AG04449 (cell line): ENCODE measurements around the gene PTPN4.
A peak's percentile ranks its signal among the peaks of the same experiment; 100 is the strongest.

ENCODE experiments used
- CTCF ChIA-PET: fragments of 350-600 bp; formaldehyde crosslinking; extraction: SDS; loops from one replicate; lab custom pipeline; 2021; ENCODE audit warnings: antibody characterized with exemption; lab: Yijun Ruan, JAX
- POLR2A ChIA-PET: fragments of 400-600, 350-600 bp; formaldehyde crosslinking; extraction: SDS; loops from one replicate; lab custom pipeline; 2020; ENCODE audit warnings: antibody characterized with exemption, inconsistent platforms; lab: Yijun Ruan, JAX
- DNase-seq: peaks from one replicate; pipeline ENCODE4 v3.0.0-alpha.2; 2010; ENCODE audit warnings: low read depth, low spot score
- H3K4me3 ChIP-seq: 2 replicates; pipeline ENCODE4 v1.5.1; 2011; ENCODE audit warnings: low read depth, mild to moderate bottlenecking, control low read depth, low read length
- CTCF ChIP-seq: IDR thresholded peaks from one replicate; pipeline ENCODE4 v1.5.1; 2011; ENCODE audit warnings: mild to moderate bottlenecking, moderate library complexity, low read length, control low read depth, inconsistent platforms; ENCODE audit not compliant: insufficient read depth; ENCODE audit errors: missing control alignments

PTPN4 gene

DNA sequence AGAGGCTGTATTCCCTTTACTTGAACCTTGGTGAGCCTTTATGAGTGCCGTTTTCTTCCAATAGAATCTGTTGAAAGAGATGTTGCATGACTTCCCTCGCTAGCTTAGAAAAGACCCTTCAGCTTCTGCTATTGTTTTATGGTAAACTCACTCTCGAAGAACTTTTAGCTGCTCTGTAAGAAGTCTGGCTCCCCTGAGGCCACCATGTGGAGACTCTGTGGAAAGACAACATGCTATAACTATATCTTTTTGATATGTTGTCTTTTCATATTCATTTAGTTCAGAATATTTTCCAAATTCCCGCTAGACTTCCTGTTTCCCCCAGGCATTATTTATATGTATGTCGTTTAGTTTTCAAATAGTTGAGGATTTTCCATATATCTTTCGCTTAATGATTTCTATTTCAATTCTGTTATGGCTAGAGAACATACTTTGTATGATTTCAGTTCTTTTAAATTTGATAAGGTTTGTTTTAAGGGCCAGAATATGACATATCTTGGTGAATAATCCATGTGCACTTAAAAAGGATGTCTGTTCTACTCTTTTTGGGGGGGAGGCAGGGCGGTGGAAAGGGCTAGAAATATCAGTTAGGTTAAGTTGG lies 64.1 kb downstream of the PTPN4 start:
- CTCF ChIA-PET: interaction anchor here (0.6 to 8.1 kb wide), 12 partner anchors 11 to 351 kb away, joined by 3 to 56 read pairs (median 6); no protein-coding TSS in a partner anchor
- no peak overlapping the region for H3K4me3 ChIP-seq
- peak; percentile 19 for DNase-seq
- POLR2A ChIA-PET: no interaction called here
- TF ChIP-seq CTCF: peak; percentile 67

GRCh38 chr2:119826370-119826961 lies 66.7 kb downstream of the PTPN4 start:
- ChIA-PET CTCF (interaction anchor here (0.7 to 8.1 kb wide), 10 partner anchors 11 to 349 kb away, joined by 3 to 56 read pairs (median 8); no protein-coding TSS in a partner anchor), POLR2A (no interaction called here)
- no peak overlapping the region for H3K4me3 ChIP-seq
- TF ChIP-seq CTCF: peak; percentile 57
- DNase-seq: no peak

- no peak for DNase-seq
- ChIA-PET POLR2A (no interaction called here), CTCF (interaction anchor here (1.3 to 8.1 kb wide), 7 partner anchors 8 to 187 kb away, joined by 3 to 56 read pairs (median 9); no protein-coding TSS in a partner anchor)
- H3K4me3 ChIP-seq: no peak overlapping the region
- TF ChIP-seq CTCF: no peak
Observed at GRCh38 chr2:119827866-119828507, 68.3 kb downstream of the PTPN4 start.

DNA sequence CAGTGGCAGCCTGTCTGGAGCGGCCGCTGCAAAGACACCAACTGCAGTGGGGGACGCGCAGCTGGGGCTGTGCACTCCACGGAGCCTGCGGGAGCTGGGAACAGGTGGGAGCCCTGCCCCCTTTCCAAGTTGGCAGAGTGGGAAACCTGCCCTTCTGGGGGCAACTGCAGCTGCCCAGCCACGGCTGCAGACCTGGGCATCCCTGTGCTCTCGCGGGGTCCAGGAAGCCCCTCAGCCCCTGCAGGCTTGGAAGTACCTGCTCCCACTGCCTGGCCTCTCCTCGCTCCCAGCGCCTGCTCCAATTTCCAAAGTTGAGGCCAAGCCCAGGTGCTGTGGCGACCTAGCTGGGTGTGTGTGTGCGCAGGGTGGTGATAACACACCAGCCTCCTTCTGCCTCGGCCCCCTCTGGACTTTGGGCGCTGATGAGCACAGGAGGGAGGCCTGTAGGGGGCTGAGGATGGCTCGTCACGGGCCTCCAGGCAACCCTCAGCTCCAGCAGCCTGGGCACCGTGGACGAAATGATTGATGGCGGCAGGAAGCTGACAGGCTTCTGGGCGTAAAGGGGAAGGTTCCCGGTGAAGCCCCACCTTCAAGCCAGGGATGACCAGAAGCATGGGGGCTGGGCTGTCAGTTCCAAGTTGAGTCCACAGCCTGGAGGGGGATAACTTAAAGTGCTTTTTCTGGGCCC lies 76.9 kb downstream of the PTPN4 start:
- ChIA-PET POLR2A (no interaction called here), CTCF (interaction anchor here (0.7 to 1.9 kb wide), 5 partner anchors 9 to 339 kb away, joined by 3 to 10 read pairs (median 3); no protein-coding TSS in a partner anchor)
- H3K4me3 ChIP-seq: no peak overlapping the region
- no peak for DNase-seq
- no peak for TF ChIP-seq CTCF

- ChIA-PET CTCF (interaction anchor here (0.7 to 1.9 kb wide), 5 partner anchors 10 to 338 kb away, joined by 3 to 10 read pairs (median 3); no protein-coding TSS in a partner anchor), POLR2A (no interaction called here)
- no peak for TF ChIP-seq CTCF
- no peak overlapping the region for H3K4me3 ChIP-seq
- no peak for DNase-seq
Observed at GRCh38 chr2:119837350-119837749, 77.6 kb downstream of the PTPN4 start.

GRCh38 chr2:119837759-119838158 lies 78.0 kb downstream of the PTPN4 start:
- H3K4me3 ChIP-seq: no peak overlapping the region
- ChIA-PET CTCF (interaction anchor here (1.2 to 1.9 kb wide), 3 partner anchors 10 to 85 kb away, joined by 3 to 10 read pairs (median 3); no protein-coding TSS in a partner anchor), POLR2A (no interaction called here)
- no peak for DNase-seq
- no peak for TF ChIP-seq CTCF
